NCI-H187 treated with DMSO at 0.1 percent for 48 hours (cell line): ENCODE data around the gene ZCCHC24.

ENCODE experiments used
- DNase-seq: peaks from one replicate; lab custom pipeline; 2025; lab: John Stamatoyannopoulos, UW

The ZCCHC24 gene

DNA sequence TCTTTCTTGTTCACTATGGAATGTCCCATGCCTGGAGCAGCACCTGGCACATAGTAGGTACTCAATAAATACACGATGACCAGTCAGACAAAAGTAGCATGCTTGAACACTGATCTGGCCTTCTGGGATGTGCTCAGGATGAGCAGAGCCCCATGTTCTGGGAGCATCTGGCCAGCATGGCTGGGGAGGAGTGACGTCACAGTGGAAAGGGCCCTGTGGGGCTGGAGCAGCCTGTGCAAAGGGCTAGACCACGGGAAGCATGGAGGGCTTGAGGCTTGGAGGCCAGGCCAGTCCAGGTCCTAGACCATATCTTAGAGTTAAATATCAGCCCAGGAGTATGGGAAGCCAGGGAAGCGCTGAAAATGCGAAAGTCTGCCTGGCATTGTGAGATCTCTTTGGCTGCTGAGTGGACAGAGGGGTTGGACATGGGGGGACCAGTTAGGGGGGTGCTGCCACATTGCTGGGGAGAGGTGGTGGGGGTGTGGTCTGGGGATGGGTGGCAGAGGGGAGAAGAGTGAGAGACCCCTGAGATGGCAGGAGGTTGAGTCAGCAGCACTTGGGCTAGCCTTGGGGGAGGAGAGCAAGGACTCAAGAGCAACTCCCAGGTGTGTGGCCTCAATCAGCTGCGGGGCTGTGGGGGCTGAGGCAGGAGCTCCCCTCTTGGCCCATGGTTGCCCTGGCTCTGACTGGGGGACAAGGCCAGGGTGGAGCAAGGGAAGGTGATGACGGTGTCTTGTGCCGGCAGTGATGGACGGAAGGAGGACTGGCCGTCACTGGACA is 34.9 kb downstream of the ZCCHC24 start:
- no peak for DNase-seq

DNA sequence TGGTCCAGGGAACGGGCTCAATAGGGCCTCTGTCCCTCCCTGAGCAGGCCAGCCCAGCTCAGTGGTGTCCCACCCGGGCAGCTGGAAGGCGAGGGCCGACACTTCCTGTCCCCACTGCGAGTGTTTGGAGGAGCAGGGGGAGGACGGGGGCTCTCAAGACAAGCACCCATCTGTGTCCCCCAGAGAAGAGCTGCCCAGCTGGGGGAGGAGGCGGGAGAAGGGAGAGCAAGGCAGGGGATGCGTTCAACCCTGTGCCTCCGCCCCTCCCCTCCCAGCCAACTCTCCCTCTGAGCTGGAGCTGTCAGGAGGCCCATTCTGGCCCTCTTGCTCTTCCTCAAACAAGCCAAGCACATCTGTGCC is 35.7 kb downstream of the ZCCHC24 start:
- DNase-seq = no peak

DNA sequence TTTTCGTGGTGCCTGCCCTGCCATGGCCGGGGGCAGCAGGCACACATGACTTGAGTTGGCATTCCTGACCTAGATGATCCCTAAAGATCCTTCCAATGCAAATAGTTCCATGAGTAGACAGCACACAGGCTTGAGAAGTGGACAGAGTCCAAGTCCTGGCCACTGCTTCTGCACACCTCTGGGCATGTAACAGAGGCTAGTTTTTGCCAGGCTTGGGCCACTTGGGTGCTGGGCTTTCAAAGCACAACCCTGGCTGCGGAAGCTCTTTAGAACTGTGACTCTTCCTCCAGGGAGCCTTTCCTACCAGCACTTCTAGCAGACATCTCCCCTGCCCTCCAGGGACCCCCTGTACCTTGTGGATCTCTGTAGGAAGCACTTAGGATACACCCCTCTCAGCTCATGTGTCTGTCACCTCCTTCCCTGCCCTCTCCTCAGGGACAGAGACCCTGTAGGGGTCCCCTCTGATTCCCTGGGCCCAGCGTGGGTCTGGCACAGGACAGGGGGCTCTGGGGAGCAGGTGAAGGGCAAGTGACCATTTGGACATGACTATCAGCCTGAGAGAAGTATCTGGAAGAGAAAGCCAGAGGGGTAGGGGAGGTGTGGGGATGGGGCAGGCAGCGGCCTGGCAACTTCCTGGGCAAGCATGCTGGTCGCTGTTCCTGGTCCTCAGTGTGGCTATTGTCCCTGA is 36.2 kb downstream of the ZCCHC24 start:
- DNase-seq = no peak

DNA sequence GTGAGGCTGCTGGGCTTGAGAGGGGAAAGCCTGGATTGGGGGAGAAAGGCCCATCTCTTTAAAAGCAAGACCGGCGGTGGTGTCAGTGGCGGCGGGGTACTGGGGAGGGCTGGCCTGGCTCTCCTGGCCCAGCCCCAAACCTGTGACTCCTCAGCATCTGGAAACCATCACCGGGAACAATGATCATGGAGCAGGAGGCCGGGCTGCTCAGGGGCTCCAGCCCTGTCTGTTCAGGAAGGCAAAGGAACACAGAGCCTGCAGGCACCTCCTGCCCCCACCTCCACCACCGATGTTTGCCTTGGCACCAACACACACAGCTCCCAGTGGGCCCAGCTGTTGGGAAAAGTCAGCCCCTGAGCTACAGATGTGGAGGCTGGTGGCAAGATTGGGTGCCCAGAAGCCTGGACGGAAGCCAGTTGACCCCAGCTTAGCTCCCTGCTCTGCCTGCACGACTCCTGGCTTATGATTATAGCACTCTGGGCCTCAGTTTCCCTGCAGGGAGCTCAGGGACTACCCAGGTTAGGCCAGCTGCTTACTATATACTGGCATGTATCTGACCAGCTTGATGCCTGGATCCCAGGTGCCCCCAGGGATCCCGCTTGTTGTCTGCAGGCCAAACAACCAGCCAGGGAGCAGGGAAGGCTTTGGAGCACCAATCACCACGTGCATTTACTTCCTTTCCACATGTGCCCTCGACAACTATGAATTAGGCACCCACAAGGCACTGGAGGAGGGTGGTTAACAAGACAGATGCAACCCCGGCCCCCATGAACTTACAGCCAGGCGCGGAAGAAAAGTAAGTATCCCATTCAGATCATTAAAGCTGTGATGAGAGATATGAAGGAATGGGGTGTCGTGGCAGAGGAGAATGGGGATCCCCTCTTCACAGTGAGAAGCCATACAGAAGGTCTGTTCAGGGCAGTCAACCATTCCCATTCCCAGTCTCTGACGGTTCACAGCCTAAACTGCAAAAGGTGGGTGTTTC is 37.3 kb downstream of the ZCCHC24 start:
- no peak for DNase-seq

DNA sequence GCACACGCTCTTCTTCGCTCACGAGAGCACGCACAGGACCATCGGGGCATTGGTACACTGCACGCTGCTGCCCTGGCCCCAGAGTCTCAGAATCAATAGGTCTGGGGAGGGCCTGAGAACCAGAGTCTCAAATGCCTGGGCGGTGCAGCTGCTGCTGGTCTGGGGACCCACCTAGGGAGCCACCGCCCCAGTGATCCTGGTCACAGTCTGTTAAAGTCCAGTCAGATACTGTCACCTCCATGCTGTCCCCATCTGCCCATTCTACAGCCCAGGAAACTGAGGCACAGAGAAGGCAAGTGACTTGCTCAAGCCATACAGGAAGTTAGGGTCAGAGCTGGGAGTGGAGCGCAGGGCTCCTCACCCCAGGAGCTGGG is 38.0 kb downstream of the ZCCHC24 start:
- DNase-seq = no peak

DNA sequence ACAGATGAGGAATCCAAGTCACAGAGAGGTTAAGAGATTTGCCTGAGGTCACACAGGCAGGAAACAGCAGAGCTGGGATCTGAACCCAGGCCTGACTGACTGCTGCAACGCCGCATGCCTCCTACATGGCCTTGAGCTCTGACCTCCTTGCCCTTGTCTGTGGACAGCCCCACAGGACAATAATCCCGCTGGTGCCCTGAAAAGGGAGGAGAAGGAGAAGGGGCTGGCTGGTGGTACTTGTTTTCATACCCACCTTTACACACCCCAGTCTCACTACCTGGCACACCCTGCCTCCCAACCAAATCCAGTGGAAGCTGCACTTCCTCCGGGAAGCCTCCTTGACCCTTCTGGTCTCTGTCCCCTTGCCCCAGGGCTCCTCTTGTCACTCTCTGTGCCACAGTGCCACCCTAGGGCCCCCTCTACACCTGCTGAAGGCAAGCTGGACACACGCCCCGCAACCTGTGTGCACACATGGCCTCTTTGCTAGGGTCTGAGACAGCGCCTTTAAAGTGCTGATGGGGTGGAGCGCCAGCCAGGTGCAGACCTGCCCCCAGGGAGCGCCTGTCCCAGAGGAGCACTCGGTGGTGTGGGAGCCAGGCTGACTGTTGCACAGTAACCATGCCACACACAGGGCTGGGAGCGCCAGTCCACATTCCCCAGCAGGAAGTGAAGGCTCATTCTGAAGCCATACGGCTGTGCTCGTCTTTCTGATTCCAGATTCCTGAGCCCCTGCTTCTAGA is 38.6 kb downstream of the ZCCHC24 start:
- no peak for DNase-seq

DNA sequence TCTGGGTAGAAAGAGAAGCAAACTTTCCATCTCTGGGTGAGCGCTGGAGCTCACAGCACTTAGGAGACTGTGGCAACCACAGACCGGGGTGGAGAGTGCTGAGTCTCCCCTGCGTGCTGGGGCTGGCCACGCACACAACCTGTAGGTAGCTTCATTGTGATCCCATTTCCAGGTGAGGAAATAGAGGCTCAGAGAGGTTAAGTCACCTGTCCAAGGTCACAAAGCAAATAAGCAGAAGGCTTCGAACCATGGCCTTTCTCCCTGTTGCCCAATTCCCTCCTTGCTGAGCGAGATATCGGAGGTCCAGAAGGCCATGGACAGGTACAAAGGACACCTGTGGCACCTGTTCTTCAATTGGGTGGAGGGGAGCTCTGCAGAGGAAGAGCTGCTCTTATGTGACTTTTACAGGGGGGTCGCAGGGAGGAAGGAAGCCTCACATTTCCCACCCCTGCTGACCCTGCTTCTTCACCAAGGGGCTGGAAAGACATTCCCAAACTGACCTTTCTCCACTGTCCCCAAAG is 39.4 kb downstream of the ZCCHC24 start:
- DNase-seq = no peak

DNA sequence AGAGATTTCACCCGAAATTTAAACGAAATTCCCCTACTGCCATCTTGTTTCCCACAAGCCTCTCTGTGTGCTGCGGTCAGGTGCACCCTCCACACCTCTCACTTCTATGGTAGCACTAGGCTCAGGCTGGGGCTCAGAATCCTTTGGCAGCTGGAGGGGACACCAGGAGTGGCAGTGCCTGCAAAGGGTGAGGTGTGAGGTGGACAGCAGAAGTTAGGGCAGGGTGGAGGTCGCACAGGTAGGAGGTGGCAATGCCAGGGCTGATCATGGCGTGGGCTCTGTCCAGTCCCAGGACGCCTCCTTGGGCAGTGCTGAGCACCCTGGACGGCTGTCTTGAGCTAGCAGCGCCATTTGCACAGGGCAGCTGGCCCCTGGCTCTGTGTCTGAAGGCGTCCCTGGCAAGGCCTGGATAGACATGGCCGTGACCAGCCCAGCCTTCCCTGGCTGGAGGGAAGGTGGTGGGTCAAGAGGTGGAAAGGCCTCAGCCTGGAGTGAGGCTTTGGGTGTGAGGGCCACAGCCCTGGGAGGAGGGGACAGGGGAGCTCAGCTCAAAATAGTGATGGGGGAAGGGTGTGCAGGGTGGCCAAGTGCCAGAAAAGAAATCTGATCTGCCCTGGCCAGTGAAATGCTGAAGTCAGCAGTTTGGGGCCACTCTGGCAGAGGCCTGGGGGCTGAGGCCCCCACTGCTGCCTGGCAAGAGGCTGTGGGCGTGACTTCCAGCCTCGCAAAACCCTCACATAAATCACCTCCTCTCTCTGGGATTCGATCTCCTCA is 40.0 kb downstream of the ZCCHC24 start:
- no peak for DNase-seq

DNA sequence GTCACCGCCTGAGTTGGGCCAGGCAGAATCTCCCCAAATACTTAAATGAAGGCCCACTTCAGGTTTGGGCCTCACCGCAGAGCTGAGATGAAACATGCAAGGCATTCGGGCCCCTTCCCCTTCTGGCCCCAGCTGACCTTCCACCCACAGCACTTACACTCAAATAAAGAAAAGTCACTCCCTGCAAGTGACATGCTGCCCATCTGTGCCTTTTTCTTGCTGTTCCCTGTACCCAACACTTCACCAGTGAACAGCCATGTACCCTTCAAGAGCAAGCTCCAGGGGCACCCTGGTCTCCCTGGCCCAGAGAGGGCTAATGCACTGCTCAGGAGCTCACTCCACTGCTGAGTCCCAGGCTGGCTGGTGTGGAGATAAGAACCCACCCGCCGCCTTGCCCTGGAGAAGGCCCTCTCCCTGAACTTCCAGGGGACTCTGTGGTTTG is 40.7 kb downstream of the ZCCHC24 start:
- DNase-seq = no peak

DNA sequence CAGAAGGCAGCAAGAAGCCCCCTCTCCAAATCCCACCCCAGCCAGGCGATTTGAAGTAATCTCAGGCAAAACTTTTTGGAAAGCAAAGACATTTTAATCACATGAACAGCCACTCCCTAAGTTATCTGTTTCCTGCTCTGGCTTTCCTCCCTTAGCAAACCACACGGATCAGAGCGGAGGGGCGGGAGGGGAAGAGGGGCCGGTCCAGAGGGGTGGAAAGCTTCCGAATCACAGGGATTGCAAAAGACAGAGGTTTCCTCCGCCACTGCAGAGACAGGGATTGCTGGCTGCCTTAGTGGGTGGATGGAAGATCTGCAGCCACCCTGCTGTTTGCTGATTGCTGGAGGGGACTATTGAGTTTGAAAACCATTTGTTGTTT is 41.2 kb downstream of the ZCCHC24 start:
- no peak for DNase-seq

DNA sequence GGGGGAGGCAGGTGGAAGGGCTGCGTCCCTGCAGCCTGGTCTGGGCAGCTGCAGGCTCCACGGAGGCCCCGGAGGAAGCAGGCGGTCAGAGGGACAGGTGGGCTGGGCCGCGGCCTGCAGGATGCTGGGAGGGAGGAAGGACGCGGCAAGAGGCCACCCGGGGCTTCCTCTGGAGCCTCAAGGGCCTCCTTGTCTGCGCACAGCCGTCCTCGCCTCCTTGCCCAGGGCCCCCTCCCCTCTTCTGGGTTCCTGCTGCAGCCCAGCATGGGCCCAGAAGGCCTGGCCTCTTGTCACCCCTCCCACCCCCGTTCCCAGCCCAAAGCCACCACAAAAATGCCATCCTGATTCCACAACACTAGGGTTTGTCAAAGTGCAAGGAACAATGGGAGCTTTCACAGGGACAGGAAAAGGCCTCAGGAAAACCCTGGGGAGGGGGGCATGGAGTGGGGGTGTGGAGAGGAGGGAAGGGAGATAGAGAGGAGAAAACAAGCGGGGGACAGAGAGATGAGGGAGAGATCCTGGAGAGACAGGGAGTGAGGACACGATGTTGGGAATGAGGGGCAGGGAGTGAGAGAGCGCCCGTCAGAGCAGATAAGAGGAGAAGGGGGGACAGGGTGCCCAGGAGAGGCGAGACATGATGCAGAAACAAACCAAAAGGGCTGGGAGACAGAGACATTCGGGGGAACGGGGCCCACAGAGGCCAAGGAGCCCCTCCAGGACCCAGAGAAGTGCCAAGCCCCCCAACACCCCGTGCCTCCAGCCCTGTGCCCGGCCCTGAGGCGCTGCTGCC is 41.8 kb downstream of the ZCCHC24 start:
- DNase-seq = no peak

DNA sequence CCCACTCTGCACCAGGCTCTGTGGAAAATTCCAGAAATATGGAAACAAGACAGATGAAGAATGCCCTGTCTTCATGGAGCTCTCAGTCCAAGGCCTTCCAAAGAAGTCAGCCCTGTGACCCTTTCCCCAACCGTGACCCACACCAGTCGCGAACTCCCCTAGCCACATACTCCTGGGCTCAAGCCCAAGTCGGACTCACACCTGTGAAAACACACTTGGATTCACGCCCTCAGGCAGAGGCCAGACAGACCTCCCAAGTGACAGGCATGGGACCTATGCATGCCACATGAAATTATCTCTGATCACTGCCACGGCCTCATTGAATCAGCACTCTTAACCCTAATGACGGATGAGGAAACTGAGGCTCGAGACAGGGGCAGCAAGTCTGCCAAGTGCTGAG is 42.5 kb downstream of the ZCCHC24 start:
- DNase-seq = no peak

DNA sequence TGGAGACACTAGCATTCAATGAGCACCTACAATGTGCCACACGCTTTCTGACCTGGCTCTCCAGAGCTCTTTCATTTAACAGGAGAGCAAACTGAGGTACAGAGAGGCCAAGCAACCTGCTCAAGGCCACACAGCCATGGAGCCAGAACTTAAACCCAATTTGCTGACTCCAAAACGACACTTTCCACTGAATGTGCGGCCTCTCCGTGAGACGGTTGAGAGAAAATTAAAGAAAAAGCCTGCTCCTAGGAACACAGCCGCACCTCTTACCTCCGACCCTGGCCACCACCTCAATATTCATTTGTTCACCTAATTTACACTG is 42.8 kb downstream of the ZCCHC24 start:
- DNase-seq = no peak

DNA sequence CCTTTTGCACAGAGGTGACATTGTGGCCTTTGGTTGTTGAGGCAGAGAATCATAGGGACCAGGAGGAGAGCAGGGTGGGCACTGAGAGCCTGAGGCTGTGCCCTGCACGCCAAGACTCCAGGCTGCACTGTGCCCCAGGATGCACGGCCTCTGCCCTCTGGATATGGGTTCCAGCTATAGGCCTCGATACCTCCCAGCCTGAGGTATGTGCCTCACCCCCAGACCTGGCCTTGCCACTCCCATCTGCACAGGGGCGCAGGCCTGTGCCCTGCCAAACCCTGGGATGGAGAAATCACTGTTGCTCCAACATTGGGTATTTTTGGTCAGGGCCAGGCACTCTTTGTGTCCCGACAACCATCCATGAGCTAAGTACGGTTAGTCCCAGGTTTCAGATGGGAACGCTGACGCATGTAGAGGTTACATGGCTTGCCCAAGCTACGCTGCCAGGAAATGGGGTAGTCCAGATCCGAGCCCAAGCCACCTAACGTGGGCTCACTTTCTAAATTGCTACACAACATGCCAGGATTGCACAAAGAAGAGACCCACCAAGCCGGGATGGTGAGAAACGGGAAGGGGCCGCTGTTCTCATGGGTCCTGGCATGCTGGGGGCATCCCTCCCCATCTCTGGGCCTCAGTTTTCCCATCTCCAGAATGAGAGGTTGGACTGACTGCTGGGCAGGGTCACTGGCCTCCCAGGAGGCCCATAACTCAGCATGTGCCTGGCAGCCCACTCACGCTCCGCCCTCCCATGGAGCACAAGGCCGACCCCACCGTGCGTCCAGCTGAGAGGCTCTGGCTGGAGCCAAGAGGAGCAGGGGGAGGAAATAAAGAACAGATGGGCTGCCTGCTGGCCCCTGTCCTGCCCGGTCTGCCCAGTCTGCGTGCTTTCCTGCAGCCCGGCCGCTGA is 44.2 kb downstream of the ZCCHC24 start:
- no peak for DNase-seq

DNA sequence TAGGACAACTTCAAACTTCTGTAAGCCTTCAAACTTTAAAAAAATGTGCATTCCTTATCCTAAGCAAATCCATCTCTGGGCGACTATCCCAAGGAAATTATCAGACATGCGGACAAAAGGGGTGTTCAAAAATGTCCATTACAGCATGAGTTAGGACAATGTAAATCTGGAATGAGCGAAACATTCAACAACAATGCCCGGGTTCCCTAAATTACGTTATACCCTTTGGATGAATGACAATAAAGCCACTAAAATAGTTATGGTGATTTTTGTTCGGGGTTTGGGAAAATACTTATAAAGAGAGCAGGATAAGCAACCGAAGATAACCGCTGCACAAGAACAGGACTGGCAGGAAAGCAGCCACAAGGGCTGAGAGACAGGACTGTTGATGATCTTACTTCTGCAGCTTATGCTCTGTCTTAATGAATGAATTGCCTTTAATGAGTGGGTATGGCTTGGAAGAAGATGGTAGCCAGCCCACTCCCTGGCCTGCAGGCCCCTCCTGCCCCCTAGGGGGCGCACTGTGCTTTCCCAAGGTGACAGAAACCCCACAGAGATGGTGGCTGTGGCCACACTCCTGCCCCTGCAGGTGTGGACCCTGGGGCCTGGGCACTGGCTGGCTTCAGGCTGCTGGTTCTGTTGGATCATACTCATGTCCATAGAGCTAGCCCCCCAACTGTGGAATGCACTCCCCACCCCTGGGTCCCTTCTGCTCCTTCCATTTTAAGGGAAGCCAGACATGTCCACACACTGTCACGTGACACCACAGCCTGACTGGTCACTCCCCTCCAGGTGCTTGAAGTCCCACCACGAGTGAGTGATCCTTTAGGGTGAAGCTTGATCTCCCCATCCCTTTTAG is 45.0 kb downstream of the ZCCHC24 start:
- DNase-seq = no peak

DNA sequence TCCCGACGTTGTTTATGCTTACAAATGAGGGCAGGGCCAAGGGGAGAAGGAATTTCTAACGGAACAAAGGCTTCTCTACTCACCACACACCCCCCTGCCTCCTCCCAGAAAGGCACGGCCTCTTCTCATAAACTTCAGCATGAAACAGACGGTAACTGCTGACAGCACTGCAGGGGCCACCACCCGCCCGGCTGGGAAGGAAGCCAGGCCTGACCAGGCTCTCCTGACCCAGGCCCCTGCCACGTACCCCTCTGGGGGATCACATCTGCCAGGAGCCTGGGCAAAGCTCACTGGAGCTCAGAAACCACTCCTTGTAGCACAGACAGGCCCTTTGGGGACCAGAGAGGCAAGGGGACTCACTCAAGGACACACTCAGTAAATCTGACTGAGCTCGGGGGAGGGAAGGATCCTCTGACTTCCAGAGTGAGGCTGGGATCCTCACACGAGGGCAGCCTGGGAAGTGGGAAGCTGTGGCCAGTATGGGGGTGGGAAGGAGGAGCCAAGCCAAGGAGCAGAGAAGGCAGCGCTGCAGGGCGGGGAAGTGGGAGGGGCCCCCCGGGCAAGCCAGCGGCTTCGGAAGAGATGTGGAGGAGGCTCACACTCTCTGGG is 46.1 kb downstream of the ZCCHC24 start:
- no peak for DNase-seq

DNA sequence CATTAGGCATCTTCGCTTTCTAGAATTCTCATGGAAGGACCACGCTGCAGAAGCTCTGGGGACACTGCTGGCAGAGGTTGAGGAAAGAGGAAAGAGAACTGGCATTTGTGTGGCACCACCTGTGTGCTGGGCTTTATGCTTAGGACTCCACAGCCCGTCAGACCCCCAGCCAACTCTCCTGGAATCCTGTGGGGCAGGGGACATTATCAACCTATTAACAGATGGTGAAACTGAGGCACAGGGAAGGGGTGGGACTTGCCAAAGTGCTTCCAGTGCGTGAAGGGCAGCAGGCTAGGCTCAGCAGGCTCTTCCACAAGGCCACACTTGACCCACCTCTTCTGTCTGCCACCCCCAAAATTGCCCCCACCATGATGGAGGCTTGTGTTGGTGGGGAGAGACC is 46.8 kb downstream of the ZCCHC24 start:
- DNase-seq = no peak
